Stomach (tissue), 9 donors: ENCODE data around the gene CLEC4F. TPM values are rescaled to one million over a fixed set of nuclear protein-coding genes. Genes with fewer than 3 reads are reported as not detected.

Experiments used
- DNase-seq, 2 donors: peaks; one replicate each; pipeline versions ENCODE4 v3.0.0 to v3.0.0-alpha.2; 2013 to 2019
- H3K27ac ChIP-seq, 5 donors: fragments of 200-600 bp in 4 of 5; sonication (generic) in 4 of 5; one replicate each; pipeline ENCODE4 v1.5.1; 2013 to 2019; ENCODE audit warnings: mild to moderate bottlenecking in 1 of 5, moderate library complexity in 1 of 5
- H3K27me3 ChIP-seq, 3 donors: fragments of 200-600 bp; sonication (generic); one replicate each; pipeline ENCODE4 v1.5.1; 2017 to 2019; ENCODE audit warnings: mixed run types in 1 of 3
- H3K36me3 ChIP-seq, 4 donors: fragments of 200-600 bp; sonication (generic); 1 replicate in 3 of 4; 2 replicates in 1 of 4; pipeline ENCODE4 v1.5.1; 2016 to 2019
- H3K4me1 ChIP-seq, 4 donors: fragments of 200-600 bp; sonication (generic); one replicate each; pipeline ENCODE4 v1.5.1; 2016 to 2019
- H3K4me3 ChIP-seq, 4 donors: fragments of 200-600 bp; sonication (generic) in 3 of 4; one replicate each; pipeline ENCODE4 v1.5.1; 2016 to 2019; ENCODE audit warnings: mild to moderate bottlenecking in 1 of 4
- H3K9me3 ChIP-seq, 4 donors: fragments of 200-600 bp; sonication (generic); one replicate each; pipeline ENCODE4 v1.5.1; 2016 to 2019
- EP300 ChIP-seq: sonication (generic); formaldehyde crosslinking; IDR thresholded peaks from one replicate; pipeline ENCODE4 v1.6.1; 2017; ENCODE audit warnings: antibody characterized with exemption
- POLR2A ChIP-seq, 4 donors: fragments of 450-650 bp; IDR thresholded peaks; one replicate each; pipeline ENCODE4 v1.6.1; 2016; ENCODE audit warnings: antibody characterized with exemption in 4 of 4, control low read depth in 2 of 4, mild to moderate bottlenecking in 1 of 4, moderate library complexity in 1 of 4
- POLR2AphosphoS5 ChIP-seq, 3 donors: sonication (generic); formaldehyde crosslinking; IDR thresholded peaks; one replicate each; pipeline ENCODE4 v1.6.1; 2016; ENCODE audit warnings: antibody characterized with exemption in 3 of 3
- WGBS, 5 donors: extraction: QIAGEN DNeasy Blood & Tissue Kit in 3 of 5; methylation state at CpG; one replicate each; pipeline versions ENCODE4 v1.1.5 to v1.1.7; 2013 to 2018; 5-methylcytosine and 5-hydroxymethylcytosine counted together
- intact Hi-C: fragments of 100-400 bp; cut with DNase I; formaldehyde crosslinking; loops from one replicate; pipeline ENCODE4 v1.15.1; 2023; ENCODE audit warnings: low total_unique reads
- polyA plus RNA-seq, 3 donors: library from polyadenylated mRNA; stranded (reverse); fragments of 200-250 nt; gene quantifications; one replicate each; pipeline ENCODE4 v1.2.3, GENCODE V29; 2013
- total RNA-seq, 5 donors: library from RNA; depleted of rRNA; stranded (reverse); fragments of >200 nt; gene quantifications; one replicate each; pipeline versions ENCODE4 v1.1.0 to v1.2.3, GENCODE V29; 2014 to 2016
- TF ChIP-seq, protein P1 (sequence below), 7 experiments: fragments of 450-650 bp in 4 of 7; fragments of 200-600 bp in 3 of 7; sonication (generic) in 3 of 7; IDR thresholded peaks; one replicate each; pipeline ENCODE4 v1.5.1; 2016 to 2019; ENCODE audit warnings: antibody characterized with exemption in 7 of 7, control low read depth in 2 of 7, mild to moderate bottlenecking in 1 of 7
- donor health status: healthy with polysubstance abuse.
- donor health status: Bipolar disorder and iron deficiency.
- donor health status: healthy.

CLEC4F gene
- total and polyA plus RNA-seq, 8 donors: 0.13 to 0.37 TPM; not detected in 6

DNA sequence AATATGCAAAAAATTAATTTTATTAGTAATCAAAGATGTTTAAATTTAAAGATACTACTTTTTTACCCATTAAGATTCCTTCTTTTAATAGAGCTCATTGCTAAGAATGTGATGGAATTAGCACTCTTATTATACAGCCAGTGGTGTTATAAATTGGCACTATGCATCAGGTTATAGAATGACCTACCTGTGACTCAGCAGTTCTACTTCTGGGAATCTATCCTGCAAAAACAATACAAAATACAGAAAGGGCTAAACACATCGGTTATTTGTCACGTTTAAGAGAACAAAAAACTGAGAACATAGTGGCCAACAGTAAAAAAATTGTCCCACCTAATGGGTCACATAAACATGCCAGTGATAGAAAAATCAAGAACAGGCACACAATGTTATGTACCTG is 42.9 kb downstream of the CLEC4F start:
- peaks cover 0 to 61% (median 26%) of the 10 kb centered on the region in 3 donors for H3K27me3 ChIP-seq
- no peak for TF ChIP-seq EP300
- no peak for TF ChIP-seq POLR2A (IDR thresholded peaks at IDR 0.05)
- H3K36me3 ChIP-seq: no peaks in the 10 kb centered on the region
- intact Hi-C loops: no loop called here
- no peak for DNase-seq
- H3K4me1 ChIP-seq: no peaks in the 10 kb centered on the region
- no peak overlapping the region for H3K4me3 ChIP-seq
- 60 to 73% (median 63%) methylated on average over 2 of the region's 2 CpGs for WGBS, 5 donors
- no peak overlapping the region for H3K27ac ChIP-seq
- H3K9me3 ChIP-seq: no peaks in the 10 kb centered on the region

DNA sequence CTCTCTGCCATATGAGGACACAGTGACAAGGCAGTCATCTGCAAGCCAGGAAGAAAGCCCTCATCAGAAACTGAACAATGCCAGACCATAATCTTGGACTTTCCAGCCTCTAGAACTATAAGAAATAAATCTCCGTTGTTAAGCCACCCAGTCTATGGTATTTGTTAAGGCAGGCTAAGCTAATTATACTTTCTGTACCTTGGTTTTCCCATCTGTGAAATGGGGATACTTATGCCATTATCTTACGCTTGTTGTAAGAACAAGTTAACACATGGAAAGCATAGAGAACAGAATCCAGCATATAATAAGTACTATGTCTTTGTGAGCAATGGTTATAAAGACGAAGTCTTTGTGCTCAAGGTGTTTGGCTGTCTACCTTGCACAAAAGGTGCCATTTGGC is 44.1 kb downstream of the CLEC4F start:
- Histone ChIP-seq H3K4me1 (no peaks in the 10 kb centered on the region), H3K36me3 (no peaks in the 10 kb centered on the region), H3K9me3 (no peaks in the 10 kb centered on the region), H3K27me3 (peaks cover 0 to 67% (median 26%) of the 10 kb centered on the region in 3 donors), H3K4me3 (no peak overlapping the region), H3K27ac (no peak overlapping the region)
- no peak for DNase-seq
- TF ChIP-seq, protein P1, sequence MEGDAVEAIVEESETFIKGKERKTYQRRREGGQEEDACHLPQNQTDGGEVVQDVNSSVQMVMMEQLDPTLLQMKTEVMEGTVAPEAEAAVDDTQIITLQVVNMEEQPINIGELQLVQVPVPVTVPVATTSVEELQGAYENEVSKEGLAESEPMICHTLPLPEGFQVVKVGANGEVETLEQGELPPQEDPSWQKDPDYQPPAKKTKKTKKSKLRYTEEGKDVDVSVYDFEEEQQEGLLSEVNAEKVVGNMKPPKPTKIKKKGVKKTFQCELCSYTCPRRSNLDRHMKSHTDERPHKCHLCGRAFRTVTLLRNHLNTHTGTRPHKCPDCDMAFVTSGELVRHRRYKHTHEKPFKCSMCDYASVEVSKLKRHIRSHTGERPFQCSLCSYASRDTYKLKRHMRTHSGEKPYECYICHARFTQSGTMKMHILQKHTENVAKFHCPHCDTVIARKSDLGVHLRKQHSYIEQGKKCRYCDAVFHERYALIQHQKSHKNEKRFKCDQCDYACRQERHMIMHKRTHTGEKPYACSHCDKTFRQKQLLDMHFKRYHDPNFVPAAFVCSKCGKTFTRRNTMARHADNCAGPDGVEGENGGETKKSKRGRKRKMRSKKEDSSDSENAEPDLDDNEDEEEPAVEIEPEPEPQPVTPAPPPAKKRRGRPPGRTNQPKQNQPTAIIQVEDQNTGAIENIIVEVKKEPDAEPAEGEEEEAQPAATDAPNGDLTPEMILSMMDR (IDR thresholded peaks at IDR 0.05): no peak
- TF ChIP-seq POLR2AphosphoS5 (IDR thresholded peaks at IDR 0.05) (no peak), POLR2A (IDR thresholded peaks at IDR 0.05) (no peak), EP300 (no peak)
- intact Hi-C loops: no loop called here
- 88 to 96% (median 94%) methylated on average over 3 of the region's 3 CpGs for WGBS, 5 donors

DNA sequence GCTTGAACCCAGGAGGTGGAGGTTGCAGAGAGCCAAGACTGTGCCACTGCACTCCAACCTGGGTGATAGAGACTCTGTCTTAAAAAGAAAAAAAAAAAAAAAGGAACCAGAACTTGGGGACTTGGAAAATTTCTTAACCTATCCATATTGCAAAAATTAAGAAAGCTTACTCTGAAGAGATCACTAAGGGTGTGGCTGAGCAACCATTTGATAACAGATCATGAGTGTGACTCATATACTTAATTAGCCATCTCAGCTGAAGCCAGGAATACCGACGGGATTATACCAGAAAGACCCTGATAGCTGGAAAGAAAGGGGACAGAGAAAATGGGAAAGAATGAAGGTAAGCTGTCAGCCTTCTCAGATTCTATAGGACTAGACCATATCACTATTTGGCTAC is 45.3 kb downstream of the CLEC4F start:
- Histone ChIP-seq H3K27ac (no peak overlapping the region), H3K4me1 (no peaks in the 10 kb centered on the region), H3K9me3 (no peaks in the 10 kb centered on the region), H3K4me3 (no peak overlapping the region), H3K27me3 (peaks cover 0 to 66% (median 28%) of the 10 kb centered on the region in 3 donors), H3K36me3 (no peaks in the 10 kb centered on the region)
- 36 to 55% (median 42%) methylated on average over 2 of the region's 2 CpGs for WGBS, 5 donors
- no peak for DNase-seq
- intact Hi-C loops: no loop called here
- TF ChIP-seq POLR2AphosphoS5 (IDR thresholded peaks at IDR 0.05) (no peak), POLR2A (IDR thresholded peaks at IDR 0.05) (no peak), EP300 (no peak)
- TF ChIP-seq, protein P1 (IDR thresholded peaks at IDR 0.05): no peak

DNA sequence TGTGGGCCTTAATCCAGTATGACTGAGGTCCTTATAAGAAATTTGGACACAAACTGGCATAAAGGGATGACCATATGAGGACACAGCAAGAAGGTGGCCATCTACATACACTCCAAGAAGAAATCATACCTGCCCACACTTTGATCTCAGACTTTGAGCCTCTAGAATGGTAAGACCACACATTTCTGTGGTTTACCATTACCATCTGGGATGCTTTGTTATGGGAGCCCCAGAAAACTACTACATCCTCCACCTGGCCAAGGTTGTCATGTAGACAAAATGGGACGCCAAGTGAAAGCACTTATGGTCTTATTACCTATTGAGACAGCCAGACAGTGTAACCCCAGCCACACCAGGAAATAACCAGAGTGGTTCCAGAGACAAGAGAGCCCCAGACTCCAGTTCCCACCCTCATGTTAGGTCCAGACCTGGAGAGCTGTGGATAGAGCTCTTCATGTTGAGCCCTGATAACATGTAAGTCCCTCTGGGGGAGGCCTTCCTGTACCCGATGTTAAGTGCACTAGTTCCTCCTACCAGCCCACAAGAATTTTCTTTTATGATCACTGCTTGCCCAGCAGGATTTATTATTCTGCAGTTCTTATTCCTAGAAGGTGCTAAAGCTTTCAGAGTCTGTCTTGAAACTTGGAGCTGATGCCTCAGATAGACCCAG is 47.8 kb downstream of the CLEC4F start:
- intact Hi-C loops: no loop called here
- H3K27me3 ChIP-seq: peaks cover 0 to 85% (median 47%) of the 10 kb centered on the region in 3 donors
- TF ChIP-seq POLR2AphosphoS5 (IDR thresholded peaks at IDR 0.05) (no peak), POLR2A (IDR thresholded peaks at IDR 0.05) (no peak), EP300 (no peak)
- TF ChIP-seq, protein P1 (IDR thresholded peaks at IDR 0.05): no peak
- no peak overlapping the region for H3K27ac ChIP-seq
- no peaks in the 10 kb centered on the region for H3K9me3 ChIP-seq
- DNase-seq: no peak
- H3K4me3 ChIP-seq: no peak overlapping the region
- WGBS, 5 donors: 74 to 86% (median 75%) methylated on average over 2 of the region's 2 CpGs
- no peaks in the 10 kb centered on the region for H3K36me3 ChIP-seq
- H3K4me1 ChIP-seq: peaks cover 4 to 5% (median 4%) of the 10 kb centered on the region in 4 donors

DNA sequence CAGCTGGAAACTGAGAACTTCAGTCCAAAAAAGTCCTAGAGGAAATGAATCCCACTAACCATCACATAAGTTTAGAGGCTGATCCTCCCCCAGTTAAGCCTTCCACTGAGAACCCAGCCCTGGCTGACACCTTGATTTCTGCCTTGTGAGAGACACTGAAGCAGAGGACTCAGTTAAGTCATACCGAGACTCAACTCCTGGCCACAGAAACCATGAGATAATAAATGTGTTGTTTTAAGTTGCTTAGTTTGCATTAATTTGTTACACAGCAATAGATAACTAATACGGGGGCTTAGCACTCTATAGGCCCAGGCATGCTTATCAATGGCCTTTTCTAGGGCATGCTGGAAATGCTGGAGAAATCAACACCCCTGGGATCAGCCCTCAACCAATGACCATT is 49.0 kb downstream of the CLEC4F start:
- WGBS, 5 donors: 56 to 79% (median 75%) methylated on average over 2 of the region's 2 CpGs
- Histone ChIP-seq H3K36me3 (no peaks in the 10 kb centered on the region), H3K4me1 (peaks cover 12 to 17% (median 15%) of the 10 kb centered on the region in 4 donors), H3K27ac (no peak overlapping the region), H3K9me3 (no peaks in the 10 kb centered on the region), H3K4me3 (no peak overlapping the region), H3K27me3 (peaks cover 0 to 91% (median 58%) of the 10 kb centered on the region in 3 donors)
- intact Hi-C loops: no loop called here
- no peak for DNase-seq
- TF ChIP-seq EP300 (no peak), POLR2AphosphoS5 (IDR thresholded peaks at IDR 0.05) (no peak), POLR2A (IDR thresholded peaks at IDR 0.05) (no peak)
- TF ChIP-seq, protein P1 (IDR thresholded peaks at IDR 0.05): no peak
